ENCODE results near the gene MLLT1. TPM values are rescaled to one million over a fixed set of nuclear protein-coding genes. Genes with fewer than 3 reads are reported as not detected.

Gene MLLT1
- total RNA-seq, 1 experiment from 2014 or later, result 54.9 TPM

- no peak overlapping the region; a peak in 1 of 5 replicates for H3K4me3 Mint-ChIP-seq
- WGBS (ENCODE audit: extremely low coverage, insufficient read length, low lambda C conversion rate), result no CpG with 5 or more reads among the region's 18 CpGs
- no peak overlapping the region for H2BK20ac ChIP-seq (ENCODE audit: low read depth, low read length, poor library complexity, severe bottlenecking)
- H3K27ac Mint-ChIP-seq, result peak overlapping the region; percentile 57 to 74 (median 63); a peak in 2 of 7 replicates
- TF ChIP-seq, protein P1, sequence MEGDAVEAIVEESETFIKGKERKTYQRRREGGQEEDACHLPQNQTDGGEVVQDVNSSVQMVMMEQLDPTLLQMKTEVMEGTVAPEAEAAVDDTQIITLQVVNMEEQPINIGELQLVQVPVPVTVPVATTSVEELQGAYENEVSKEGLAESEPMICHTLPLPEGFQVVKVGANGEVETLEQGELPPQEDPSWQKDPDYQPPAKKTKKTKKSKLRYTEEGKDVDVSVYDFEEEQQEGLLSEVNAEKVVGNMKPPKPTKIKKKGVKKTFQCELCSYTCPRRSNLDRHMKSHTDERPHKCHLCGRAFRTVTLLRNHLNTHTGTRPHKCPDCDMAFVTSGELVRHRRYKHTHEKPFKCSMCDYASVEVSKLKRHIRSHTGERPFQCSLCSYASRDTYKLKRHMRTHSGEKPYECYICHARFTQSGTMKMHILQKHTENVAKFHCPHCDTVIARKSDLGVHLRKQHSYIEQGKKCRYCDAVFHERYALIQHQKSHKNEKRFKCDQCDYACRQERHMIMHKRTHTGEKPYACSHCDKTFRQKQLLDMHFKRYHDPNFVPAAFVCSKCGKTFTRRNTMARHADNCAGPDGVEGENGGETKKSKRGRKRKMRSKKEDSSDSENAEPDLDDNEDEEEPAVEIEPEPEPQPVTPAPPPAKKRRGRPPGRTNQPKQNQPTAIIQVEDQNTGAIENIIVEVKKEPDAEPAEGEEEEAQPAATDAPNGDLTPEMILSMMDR (conservative IDR thresholded peaks at IDR 0.05), result no peak
- H2AFZ ChIP-seq (ENCODE audit: low read length), result no peak overlapping the region
- no peak overlapping the region for H3K23ac ChIP-seq (ENCODE audit: insufficient read length, low read depth, low read length)
- H2AK5ac ChIP-seq (ENCODE audit: insufficient read length, low read length), result no peak overlapping the region
- no peak overlapping the region for H3K27ac ChIP-seq (ENCODE audit: insufficient read length, low read depth, low read length)
- peaks cover 57% of the 10 kb centered on the region; the same call in 1 of the 2 replicates for H3K79me2 ChIP-seq (ENCODE audit: insufficient read depth, low read length)
- H3T11ph ChIP-seq (ENCODE audit: low read length), result no peak overlapping the region
- no peak overlapping the region for H3K56ac ChIP-seq (ENCODE audit: insufficient read length, low read depth, low read length)
- no peaks in the 10 kb centered on the region for H3K9me3 ChIP-seq (ENCODE audit: control insufficient read depth, low read depth, low read length)
- no peak overlapping the region for H2BK15ac ChIP-seq (ENCODE audit: low read depth, low read length)
- no peak overlapping the region for H3K4me2 ChIP-seq (ENCODE audit: insufficient read depth, insufficient read length, low read length)
- peaks cover 27% of the 10 kb centered on the region for H3K79me1 ChIP-seq (ENCODE audit: insufficient read depth, low read depth, low read length, poor library complexity, severe bottlenecking)
- H3K4me1 ChIP-seq (ENCODE audit: insufficient read depth, low read length), result peaks cover 12% of the 10 kb centered on the region; the same call in 1 of the 2 replicates
- H3K36me3 Mint-ChIP-seq (ENCODE audit: insufficient read depth in 1 of 3, low read depth in 3 of 3), result peaks cover 10 to 28% (median 18%) of the 10 kb centered on the region in 3 experiments; a peak in 6 of 7 replicates
- no peak overlapping the region for H3K18ac ChIP-seq (ENCODE audit: insufficient read length, low read depth, low read length)
- H3K23me2 ChIP-seq (ENCODE audit: insufficient read length, low read depth, low read length, poor library complexity, severe bottlenecking), result peaks cover 7% of the 10 kb centered on the region
- H3K27me3 ChIP-seq (ENCODE audit: insufficient read depth, low read length), result no peaks in the 10 kb centered on the region
- no peaks in the 10 kb centered on the region for H3K9me3 Mint-ChIP-seq
- H2BK120ac ChIP-seq (ENCODE audit: low read depth, low read length, poor library complexity, severe bottlenecking), result no peak overlapping the region
- H2BK12ac ChIP-seq (ENCODE audit: insufficient read length, low read depth, low read length), result no peak overlapping the region
- H3K4me1 Mint-ChIP-seq, result peaks cover 72 to 82% of the 10 kb centered on the region in 2 experiments
- no peak for DNase-seq
- no peak overlapping the region for H4K8ac ChIP-seq (replicated peaks; ENCODE audit: insufficient read length, low read depth, low read length)
- H3K4ac ChIP-seq (ENCODE audit: low read depth, low read length), result no peak overlapping the region
- H3K9ac ChIP-seq (ENCODE audit: extremely low read depth, insufficient read length, low read length), result no peak overlapping the region
- no peak overlapping the region for H4K5ac ChIP-seq (ENCODE audit: insufficient read length, low read depth, low read length)
- no peak overlapping the region; the same call in 1 of the 2 replicates for H3K14ac ChIP-seq (ENCODE audit: insufficient read depth, low read length)
- H3K27me3 Mint-ChIP-seq (ENCODE audit: low read depth), result no peaks in the 10 kb centered on the region; the same call in 1 of the 2 replicates
- H4K20me1 ChIP-seq (ENCODE audit: control insufficient read depth, insufficient read depth, insufficient read length), result no peaks in the 10 kb centered on the region
- H2BK5ac ChIP-seq (ENCODE audit: insufficient read length, low read length), result no peak overlapping the region
- no peak overlapping the region for H4K91ac ChIP-seq (ENCODE audit: insufficient read length, low read depth, low read length)
Observed at GRCh38 chr19:6275170-6275744, 4.5 kb downstream of the MLLT1 start.
